ENCODE results near the gene MRPS27. TPM values are rescaled to one million over a fixed set of nuclear protein-coding genes. Genes with fewer than 3 reads are reported as not detected.
A peak's percentile ranks its signal among the peaks of the same experiment; 100 is the strongest.

The MRPS27 gene
- total RNA-seq, 1 donor from 2014 or later: 39.5 TPM

- DNase-seq (ENCODE audit: low spot score) (no peak), ATAC-seq (no peak)
- intact Hi-C loops (cut with DNase I): no loop called here
Observed at GRCh38 chr5:72221541-72221940, 98.5 kb downstream of the MRPS27 start.

- DNase-seq (ENCODE audit: low spot score) (no peak), ATAC-seq (no peak)
- intact Hi-C loops (cut with DNase I): no loop called here
Observed at GRCh38 chr5:72221099-72221498, 98.9 kb downstream of the MRPS27 start.

DNA sequence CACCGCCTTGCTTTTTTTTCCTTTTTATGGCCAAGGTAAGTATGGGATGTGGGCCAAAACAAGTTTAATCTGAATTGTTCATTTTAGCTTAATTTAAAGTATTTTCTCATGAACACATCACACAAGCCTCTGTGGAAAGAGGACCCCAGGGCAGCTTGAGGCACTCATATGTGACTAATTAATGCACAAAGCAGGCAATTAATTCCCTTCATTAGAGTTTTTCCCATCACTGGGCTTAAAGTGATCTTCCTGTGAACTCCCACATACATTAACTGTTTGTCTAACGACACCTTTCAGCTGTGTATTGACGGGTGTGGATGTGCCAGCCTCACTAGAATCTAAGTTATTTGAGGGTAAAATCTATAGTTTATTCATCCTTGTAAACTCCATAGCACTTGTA is 103.3 kb downstream of the MRPS27 start:
- intact Hi-C loops (cut with DNase I): no loop called here
- no peak for ATAC-seq
- DNase-seq (ENCODE audit: low spot score): no peak

DNA sequence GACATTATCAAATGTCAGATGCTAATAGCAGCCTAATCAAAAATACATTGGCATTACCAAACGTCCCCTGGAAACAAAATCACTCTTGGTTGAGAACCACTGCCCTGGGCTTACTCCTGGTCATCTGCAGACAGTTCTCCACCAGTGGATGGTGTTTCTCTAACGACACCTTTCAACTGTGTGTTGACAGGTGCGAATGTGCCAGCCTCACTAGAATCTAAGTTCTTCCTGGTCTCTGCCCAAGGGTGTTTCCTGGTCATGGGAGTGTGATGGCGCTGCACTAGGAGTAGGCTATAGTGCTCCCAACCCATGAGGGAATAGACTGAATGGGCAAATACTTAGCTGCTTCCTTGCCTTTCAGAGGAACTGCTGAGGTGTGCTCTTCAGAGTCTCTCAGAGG is 105.9 kb downstream of the MRPS27 start:
- no peak for ATAC-seq
- no peak for DNase-seq (ENCODE audit: low spot score)
- intact Hi-C loops (cut with DNase I): no loop called here

- ATAC-seq (no peak), DNase-seq (ENCODE audit: low spot score) (no peak)
- intact Hi-C loops (cut with DNase I): no loop called here
Observed at GRCh38 chr5:72213482-72213881, 106.6 kb downstream of the MRPS27 start.

- DNase-seq (ENCODE audit: low spot score) (no peak), ATAC-seq (no peak)
- intact Hi-C loops (cut with DNase I): no loop called here
Observed at GRCh38 chr5:72212171-72212570, 107.9 kb downstream of the MRPS27 start.

DNA sequence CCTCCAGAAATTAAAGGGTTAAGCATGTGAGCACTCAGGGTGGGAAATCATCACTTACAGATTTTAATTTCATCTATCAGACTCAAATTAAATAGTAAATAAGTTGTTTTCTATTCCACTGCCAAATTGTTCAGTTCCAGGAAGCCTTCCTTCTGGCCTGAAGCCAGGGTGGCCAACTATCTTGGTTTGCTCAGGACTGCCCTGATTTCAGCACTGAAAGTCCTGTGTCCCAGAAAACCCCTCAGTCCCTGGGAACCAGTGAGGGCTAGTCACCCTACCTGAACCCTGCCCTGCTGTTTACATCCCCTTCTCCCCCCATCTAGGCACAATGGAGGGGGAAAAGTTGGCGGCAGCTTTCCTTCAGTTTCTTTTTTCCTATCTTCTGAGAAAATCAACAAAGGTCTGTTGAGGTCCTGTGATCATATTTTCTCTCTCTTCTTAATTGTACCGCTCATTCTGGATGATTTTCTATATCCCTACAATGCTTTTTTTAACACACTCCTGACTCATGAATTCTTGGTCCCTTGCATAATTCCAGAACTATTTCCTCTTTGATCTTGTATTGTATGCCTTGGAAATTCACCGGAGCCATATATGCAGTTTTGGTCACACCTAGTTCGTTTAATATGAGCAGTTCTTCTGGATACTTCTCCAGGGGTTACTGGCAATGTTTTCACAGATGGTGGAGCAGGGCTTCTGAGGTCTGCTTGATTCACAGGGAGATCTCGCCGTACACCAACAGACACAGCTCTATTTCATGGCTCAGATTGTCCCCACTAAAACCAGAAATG is 109.0 kb downstream of the MRPS27 start:
- DNase-seq (ENCODE audit: low spot score) (peak; percentile 75), ATAC-seq (peak; percentile 82)
- intact Hi-C loops (cut with DNase I): no loop called here

DNA sequence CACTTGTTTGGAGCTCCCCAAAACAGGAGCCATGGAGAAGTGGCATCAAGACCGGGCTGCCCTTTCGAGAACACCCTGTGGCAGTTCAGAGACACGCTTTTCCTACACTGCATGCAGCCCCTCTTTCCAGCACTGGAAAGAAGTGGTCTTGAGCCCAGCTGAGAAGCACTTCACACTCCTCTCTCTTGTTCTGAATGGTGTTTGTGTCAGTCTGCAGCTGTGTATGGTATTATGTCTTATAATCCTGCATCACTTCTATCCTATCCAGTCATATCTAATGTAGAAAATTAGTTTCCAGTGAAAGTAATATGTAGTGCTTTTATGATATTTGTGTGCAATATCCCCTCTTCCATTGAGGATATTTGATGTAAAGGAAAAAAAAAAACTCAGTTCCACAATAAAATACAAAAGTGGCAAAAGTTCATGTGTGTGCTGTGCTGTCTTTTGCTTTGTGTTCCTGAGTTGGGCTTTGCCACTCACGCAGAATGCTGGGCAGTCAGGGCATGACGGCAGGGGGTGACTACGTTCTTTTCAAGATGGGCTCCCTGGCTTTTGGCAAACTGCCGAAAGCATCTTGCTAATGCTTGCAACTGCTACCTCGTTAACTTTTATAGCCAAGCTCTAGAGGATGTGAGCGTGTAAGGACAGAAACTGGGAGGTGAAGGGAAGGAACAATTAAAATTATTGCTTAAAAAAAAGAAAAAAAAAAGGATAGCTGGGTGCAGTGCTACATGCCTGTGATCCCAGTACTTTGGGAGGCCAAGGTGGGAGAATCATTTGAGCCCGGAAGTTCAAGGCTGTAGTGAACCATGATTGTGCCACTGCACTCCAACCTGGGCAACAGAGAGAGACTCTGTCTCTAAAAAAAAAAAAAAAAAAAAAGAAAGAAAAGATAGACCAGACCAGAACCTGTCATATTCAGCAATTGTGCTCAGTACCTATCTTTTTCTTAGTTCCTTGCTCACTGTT is 110.6 kb downstream of the MRPS27 start:
- no peak for DNase-seq (ENCODE audit: low spot score)
- ATAC-seq: no peak
- intact Hi-C loops (cut with DNase I): no loop called here

DNA sequence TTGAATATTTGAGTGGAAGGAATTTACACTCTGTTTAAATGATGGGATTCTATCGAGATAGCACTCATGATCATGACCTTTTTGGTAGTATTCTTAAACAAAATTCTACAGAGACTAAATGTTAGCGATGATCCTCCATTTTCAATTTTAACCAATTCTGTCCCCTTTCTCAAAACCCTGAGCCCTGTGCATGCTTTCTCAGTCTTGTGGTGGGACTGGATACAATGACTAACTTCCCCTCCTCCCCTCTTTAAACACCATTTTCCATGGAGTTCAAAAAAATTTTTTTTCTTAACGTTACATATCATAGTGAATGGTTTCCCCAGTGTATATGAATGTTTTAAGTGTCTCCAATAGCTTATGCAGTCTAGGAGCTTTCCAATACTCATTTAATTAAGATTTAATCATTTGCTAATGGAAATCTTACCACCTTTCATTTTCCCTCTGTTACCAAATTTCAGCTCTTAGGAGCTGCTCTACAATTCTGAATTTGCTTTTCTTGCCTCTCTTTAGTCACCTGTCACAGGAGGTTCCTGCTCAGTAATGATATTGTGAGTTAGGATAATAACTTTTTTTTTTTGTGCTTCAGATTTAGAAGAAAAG is 111.6 kb downstream of the MRPS27 start:
- no peak for ATAC-seq
- DNase-seq (ENCODE audit: low spot score): no peak
- intact Hi-C loops (cut with DNase I): no loop called here

- DNase-seq (ENCODE audit: low spot score) (no peak), ATAC-seq (no peak)
- intact Hi-C loops (cut with DNase I): no loop called here
Observed at GRCh38 chr5:72206994-72207393, 113.0 kb downstream of the MRPS27 start.

GRCh38 chr5:72206160-72206559 is 113.9 kb downstream of the MRPS27 start:
- ATAC-seq (no peak), DNase-seq (ENCODE audit: low spot score) (no peak)
- intact Hi-C loops (cut with DNase I): no loop called here

DNA sequence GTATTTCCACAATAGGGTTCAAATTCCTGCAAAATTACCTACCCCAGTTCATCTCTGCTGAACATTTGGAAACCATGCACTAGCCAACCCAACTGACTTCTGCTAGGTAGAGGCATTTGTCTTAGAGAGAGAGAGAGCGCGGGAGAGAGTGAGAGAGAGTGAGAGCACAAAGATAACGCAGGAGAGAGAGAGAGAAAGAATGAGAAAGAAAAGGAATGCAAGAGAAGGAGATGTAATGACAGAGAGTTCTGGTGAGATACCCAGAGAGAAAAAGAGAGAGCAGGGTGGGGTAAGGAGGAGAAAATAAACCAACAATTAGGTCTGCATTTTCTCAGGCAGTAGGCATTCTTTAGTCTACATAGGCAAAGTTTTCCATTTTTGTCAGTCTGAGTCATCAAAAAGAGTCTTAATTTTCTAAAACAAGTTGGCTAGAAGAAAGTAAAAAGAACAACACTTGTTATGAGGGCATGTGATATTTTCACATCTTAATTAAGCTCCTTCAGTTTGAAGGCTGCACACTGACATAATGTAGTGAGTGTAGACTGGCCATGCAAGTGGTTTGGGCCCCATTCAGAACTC is 114.5 kb downstream of the MRPS27 start:
- no peak for DNase-seq (ENCODE audit: low spot score)
- no peak for ATAC-seq
- intact Hi-C loops (cut with DNase I): no loop called here

GRCh38 chr5:72204946-72205345 is 115.1 kb downstream of the MRPS27 start:
- intact Hi-C loops (cut with DNase I): no loop called here
- DNase-seq (ENCODE audit: low spot score): no peak
- ATAC-seq: no peak

DNA sequence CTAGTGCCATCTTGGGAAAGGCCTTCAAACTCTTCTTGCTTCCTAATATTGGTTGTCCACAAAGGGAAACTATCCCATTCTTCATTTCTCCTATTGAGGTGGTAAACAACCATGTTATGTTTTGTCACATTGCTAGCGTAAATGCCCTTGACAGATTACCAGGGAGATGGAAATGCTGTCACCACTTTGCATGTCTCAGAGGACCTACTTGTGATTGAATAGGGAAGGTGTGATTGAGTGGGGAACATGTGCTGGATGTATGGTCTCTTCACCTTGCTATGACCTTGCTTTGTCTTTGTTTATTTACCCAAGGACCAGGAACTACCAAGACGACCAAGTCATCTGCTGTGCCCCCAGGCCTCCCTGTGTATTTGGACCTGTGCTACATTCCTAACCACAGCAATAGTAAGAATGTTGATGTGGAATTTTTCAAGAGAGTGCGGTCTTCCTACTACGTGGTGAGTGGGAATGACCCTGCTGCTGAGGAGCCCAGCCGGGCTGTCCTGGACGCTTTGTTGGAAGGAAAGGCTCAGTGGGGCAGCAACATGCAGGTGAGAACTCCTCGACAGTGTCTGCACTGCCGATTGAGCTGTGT is 116.7 kb downstream of the MRPS27 start:
- intact Hi-C loops (cut with DNase I): no loop called here
- DNase-seq (ENCODE audit: low spot score) (no peak), ATAC-seq (no peak)

GRCh38 chr5:72202331-72202825 is 117.7 kb downstream of the MRPS27 start:
- DNase-seq (ENCODE audit: low spot score) (no peak), ATAC-seq (no peak)
- intact Hi-C loops (cut with DNase I): no loop called here

GRCh38 chr5:72199681-72200080 is 120.4 kb downstream of the MRPS27 start:
- intact Hi-C loops (cut with DNase I): no loop called here
- ATAC-seq (no peak), DNase-seq (ENCODE audit: low spot score) (no peak)

- DNase-seq (ENCODE audit: low spot score) (no peak), ATAC-seq (peak; percentile 54)
- intact Hi-C loops (cut with DNase I): no loop called here
Observed at GRCh38 chr5:72197393-72197792, 122.6 kb downstream of the MRPS27 start.

GRCh38 chr5:72195581-72195980 is 124.5 kb downstream of the MRPS27 start:
- intact Hi-C loops (cut with DNase I): no loop called here
- DNase-seq (ENCODE audit: low spot score): no peak

DNA sequence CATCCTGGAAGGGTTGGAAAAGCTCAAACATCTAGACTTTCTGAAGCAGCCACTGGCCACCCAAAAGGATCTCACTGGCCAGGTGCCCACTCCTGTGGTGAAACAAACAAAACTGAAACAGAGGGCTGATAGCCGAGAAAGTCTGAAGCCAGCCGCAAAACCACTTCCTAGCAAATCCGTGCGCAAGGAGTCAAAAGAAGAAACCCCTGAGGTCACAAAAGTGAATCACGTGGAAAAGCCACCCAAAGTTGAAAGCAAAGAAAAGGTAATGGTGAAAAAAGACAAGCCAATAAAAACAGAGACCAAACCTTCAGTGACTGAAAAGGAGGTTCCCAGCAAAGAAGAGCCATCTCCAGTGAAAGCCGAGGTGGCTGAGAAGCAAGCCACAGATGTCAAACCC is 125.2 kb downstream of the MRPS27 start:
- intact Hi-C loops (cut with DNase I): no loop called here
- no peak for ATAC-seq
- DNase-seq (ENCODE audit: low spot score): no peak

More at GRCh38 chr5:72195581-72195980, 124.5 kb downstream of the MRPS27 start:
- ATAC-seq: no peak

Data from sciatic nerve (tissue), 2 donors.